ENCODE results near the gene TRIM2. TPM values are rescaled to one million over a fixed set of nuclear protein-coding genes. Genes with fewer than 3 reads are reported as not detected.

TRIM2 gene
- total and polyA plus RNA-seq, 2 experiments from 2014 or later: 32.7 to 40.4 TPM

DNA sequence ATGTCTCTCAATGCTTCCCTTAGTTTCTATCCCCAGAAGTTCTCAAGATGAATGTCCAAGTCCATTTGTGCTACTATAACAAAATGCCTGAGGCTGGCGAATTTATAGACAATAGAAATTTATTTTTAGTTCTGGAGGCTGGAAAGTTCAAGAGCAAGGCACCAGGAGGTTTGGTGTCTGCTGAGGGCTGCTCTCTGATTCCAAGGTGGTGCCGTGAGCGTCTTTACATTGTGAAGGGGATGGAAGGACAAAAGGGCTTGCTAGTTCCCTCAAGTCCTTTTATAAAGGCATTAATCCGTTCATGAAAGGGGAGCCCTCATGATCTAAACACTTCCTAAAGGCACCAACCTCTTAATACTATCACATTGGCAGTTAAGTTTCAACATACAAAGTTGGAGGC is 12.3 kb downstream of the TRIM2 start:
- no peaks in the 10 kb centered on the region for H3K36me3 ChIP-seq
- H3K4me3 ChIP-seq: no peak overlapping the region
- H3K9me3 ChIP-seq (ENCODE audit: low read depth): no peaks in the 10 kb centered on the region
- no peak for DNase-seq (ENCODE audit: low read depth in 1 of 2, low spot score in 1 of 2)
- TF ChIP-seq, protein P1, sequence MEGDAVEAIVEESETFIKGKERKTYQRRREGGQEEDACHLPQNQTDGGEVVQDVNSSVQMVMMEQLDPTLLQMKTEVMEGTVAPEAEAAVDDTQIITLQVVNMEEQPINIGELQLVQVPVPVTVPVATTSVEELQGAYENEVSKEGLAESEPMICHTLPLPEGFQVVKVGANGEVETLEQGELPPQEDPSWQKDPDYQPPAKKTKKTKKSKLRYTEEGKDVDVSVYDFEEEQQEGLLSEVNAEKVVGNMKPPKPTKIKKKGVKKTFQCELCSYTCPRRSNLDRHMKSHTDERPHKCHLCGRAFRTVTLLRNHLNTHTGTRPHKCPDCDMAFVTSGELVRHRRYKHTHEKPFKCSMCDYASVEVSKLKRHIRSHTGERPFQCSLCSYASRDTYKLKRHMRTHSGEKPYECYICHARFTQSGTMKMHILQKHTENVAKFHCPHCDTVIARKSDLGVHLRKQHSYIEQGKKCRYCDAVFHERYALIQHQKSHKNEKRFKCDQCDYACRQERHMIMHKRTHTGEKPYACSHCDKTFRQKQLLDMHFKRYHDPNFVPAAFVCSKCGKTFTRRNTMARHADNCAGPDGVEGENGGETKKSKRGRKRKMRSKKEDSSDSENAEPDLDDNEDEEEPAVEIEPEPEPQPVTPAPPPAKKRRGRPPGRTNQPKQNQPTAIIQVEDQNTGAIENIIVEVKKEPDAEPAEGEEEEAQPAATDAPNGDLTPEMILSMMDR (IDR thresholded peaks at IDR 0.05; ENCODE audit: low read depth, low read length): no peak
- H3K27ac ChIP-seq: no peak overlapping the region
- no peaks in the 10 kb centered on the region for H3K4me1 ChIP-seq (ENCODE audit: low read depth)
- H3K27me3 ChIP-seq: no peaks in the 10 kb centered on the region

DNA sequence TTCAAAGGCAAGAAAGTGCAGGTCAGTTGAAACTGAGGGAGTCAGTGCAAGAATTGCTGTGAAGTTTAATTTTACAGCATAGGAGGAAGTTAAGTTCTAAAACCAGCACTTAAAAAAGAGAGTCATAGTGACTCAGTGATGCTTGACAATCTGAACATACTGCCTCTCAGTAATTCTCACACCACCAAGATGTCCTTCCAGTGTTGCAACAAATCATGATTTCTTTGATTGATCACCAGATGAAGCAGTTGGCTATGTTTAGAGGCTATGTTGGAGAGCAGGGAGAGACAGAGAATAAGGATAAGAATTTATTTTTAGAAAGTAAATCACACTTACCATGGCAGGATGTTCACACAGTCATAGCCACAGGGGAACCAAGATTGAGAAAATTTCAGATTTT is 13.2 kb downstream of the TRIM2 start:
- Histone ChIP-seq H3K27ac (no peak overlapping the region), H3K4me1 (ENCODE audit: low read depth) (no peaks in the 10 kb centered on the region), H3K4me3 (no peak overlapping the region), H3K27me3 (no peaks in the 10 kb centered on the region), H3K9me3 (ENCODE audit: low read depth) (no peaks in the 10 kb centered on the region), H3K36me3 (no peaks in the 10 kb centered on the region)
- TF ChIP-seq, protein P1 (IDR thresholded peaks at IDR 0.05; ENCODE audit: low read depth, low read length): no peak
- no peak for DNase-seq (ENCODE audit: low read depth in 1 of 2, low spot score in 1 of 2)

DNA sequence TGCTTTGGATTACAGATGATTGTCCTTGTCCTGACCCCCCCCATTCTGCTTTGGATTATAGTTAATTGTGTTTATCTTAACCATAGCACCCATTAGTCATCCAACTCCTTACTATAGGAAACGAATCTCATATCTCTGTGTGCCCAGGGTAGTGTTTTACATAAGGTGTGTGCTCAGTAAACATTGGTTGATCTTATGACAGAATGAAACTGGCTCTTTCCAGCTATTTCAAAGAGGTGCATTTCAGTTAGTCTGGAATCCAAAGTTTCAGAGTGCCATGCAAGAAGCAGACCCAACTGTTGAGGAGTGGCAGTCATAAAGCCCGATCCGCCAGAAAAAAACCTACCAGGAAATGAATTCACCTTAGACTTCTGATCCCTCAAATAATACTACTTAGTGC is 14.7 kb downstream of the TRIM2 start:
- H3K27ac ChIP-seq: no peak overlapping the region
- DNase-seq (ENCODE audit: low read depth in 1 of 2, low spot score in 1 of 2): no peak
- H3K4me3 ChIP-seq: no peak overlapping the region
- TF ChIP-seq, protein P1 (IDR thresholded peaks at IDR 0.05; ENCODE audit: low read depth, low read length): no peak
- H3K9me3 ChIP-seq (ENCODE audit: low read depth): no peaks in the 10 kb centered on the region
- H3K36me3 ChIP-seq: no peaks in the 10 kb centered on the region
- H3K4me1 ChIP-seq (ENCODE audit: low read depth): peaks cover under 1% of the 10 kb centered on the region
- no peaks in the 10 kb centered on the region for H3K27me3 ChIP-seq

DNA sequence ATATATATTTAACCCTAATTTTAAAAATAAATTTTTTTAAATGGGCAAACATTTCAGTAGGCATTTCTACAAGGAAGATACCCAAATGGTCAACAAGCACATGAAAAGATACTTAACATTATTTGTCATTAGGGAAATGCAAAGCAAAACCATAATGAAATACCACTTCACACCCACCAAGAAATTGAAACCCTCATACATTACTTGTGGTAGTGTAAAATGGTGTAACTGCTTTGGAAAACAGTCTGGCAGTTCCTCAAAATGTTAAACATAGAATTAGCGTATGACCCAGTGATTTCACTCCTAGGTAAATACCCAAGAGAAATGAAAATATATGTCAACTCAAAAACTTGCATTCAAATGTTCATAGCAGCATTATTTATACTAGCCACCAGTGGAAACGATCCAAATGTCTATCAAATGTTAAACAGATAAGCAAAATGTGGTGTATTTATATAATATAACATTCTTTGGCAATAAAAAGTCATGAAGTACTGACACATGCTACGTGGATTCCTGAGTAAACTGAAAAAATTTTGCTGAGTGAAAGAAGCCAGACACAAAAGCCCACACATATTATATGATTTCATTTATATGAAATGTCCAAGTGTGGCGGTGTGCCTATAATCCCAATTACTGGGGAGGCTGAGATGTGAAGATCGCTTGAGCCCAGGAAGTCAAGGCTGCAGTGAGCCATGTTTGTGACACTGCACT is 16.6 kb downstream of the TRIM2 start:
- no peaks in the 10 kb centered on the region for H3K36me3 ChIP-seq
- DNase-seq (ENCODE audit: low read depth in 1 of 2, low spot score in 1 of 2): peak in 1 of 2 donors; percentile 44
- peaks cover 6% of the 10 kb centered on the region for H3K4me1 ChIP-seq (ENCODE audit: low read depth)
- TF ChIP-seq, protein P1 (IDR thresholded peaks at IDR 0.05; ENCODE audit: low read depth, low read length): no peak
- H3K27me3 ChIP-seq: no peaks in the 10 kb centered on the region
- H3K27ac ChIP-seq: no peak overlapping the region
- H3K9me3 ChIP-seq (ENCODE audit: low read depth): no peaks in the 10 kb centered on the region
- H3K4me3 ChIP-seq: no peak overlapping the region

DNA sequence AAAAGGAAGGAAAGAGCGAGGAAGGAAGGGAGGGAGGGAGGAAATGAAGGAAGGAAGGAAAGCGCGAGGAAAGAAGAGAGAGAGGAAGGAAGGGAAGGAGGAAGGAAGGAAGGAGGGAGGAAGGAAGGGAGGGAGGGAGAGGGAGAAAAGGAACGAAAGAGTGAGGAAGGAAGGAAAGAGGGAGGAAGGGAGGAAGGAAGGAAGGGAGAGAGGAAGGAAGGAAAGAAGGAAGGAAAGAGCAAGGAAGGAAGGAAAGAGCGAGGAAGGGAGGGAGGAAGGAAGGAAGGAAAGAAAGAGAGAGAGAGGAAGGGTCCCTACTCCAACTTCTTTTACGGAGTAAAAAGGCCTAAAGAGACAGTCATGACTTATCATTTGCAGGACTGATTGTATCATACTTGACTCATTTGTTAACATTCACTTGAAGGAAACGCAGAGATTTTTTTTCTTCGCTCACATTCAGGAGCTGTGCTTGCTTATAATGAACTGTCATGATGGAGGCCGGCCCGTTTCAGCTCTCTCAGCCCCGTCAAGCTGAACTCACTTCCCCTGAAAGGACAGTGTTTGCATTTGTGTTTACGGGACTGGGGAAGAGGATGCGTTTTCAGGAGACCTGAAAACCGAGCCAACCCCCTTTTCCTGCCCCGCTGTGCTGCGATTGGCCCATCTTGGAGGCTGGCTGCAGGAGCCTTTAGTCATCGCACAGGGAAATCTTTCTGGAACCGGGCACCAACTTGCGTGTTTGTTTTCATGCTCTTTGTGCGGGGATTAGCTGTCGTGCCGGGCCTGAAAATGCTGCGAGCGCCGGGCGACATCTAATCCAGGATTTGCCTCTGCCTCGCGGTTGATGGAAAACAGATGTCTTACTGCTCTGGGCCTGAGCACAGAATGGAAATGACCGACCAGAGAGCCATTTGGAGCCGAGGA is 17.8 kb downstream of the TRIM2 start:
- Histone ChIP-seq H3K4me1 (ENCODE audit: low read depth) (peaks cover 11% of the 10 kb centered on the region), H3K9me3 (ENCODE audit: low read depth) (no peaks in the 10 kb centered on the region), H3K27ac (peak overlapping the region; percentile 97), H3K4me3 (peak overlapping the region; percentile 49), H3K36me3 (no peaks in the 10 kb centered on the region), H3K27me3 (no peaks in the 10 kb centered on the region)
- peak; percentile 76 to 80 for DNase-seq (ENCODE audit: low read depth in 1 of 2, low spot score in 1 of 2)
- TF ChIP-seq, protein P1 (IDR thresholded peaks at IDR 0.05; ENCODE audit: low read depth, low read length): no peak

Data from cardiac muscle cell (in vitro differentiated cells and primary cell).